SH-SY5Y (cell line): Measurements from ENCODE around the gene NKD1.

ENCODE experiments used
- GATA2 ChIP-seq: IDR thresholded peaks from 2 replicates; pipeline ENCODE4 v1.6.1; 2011; ENCODE audit warnings: mild to moderate bottlenecking, low read depth, low read length
- GATA3 ChIP-seq: IDR thresholded peaks from 2 replicates; pipeline ENCODE4 v1.6.1; 2011; ENCODE audit warnings: low read depth, mild to moderate bottlenecking, low read length, moderate library complexity

- TF ChIP-seq GATA3 (no peak), GATA2 (no peak)
Measured at GRCh38 chr16:50644245-50644644, 96.0 kb downstream of the NKD1 start.
